T-cell (primary cell): ENCODE results near the gene SFT2D1. TPM values are rescaled to one million over a fixed set of nuclear protein-coding genes. Genes with fewer than 3 reads are reported as not detected.
A peak's percentile ranks its signal among the peaks of the same experiment; 100 is the strongest.
"Not testable (repeated sequence)": the region's sequence is repeated elsewhere in the genome, so short reads cannot be mapped to it uniquely, and the experiment has no call there.

Experiments
- ATAC-seq, 4 experiments: fragments of 200-7000 bp in 3 of 4; fragments of 150-1000 bp in 1 of 4; cut with Tn5 transposase; replicated peaks in 1 of 4; 1 replicate in 3 of 4; 2 replicates in 1 of 4; pipeline ENCODE4 v1.10.0; 2021; ENCODE audit warnings: moderate library complexity in 3 of 4, mild to moderate bottlenecking in 2 of 4, moderate number of reproducible peaks in 1 of 4
- CTCF ChIA-PET, 2 donors: fragments of 300-600 bp; sonication (Branson Sonifier 250); formaldehyde crosslinking; loops; one replicate each; lab custom pipeline; 2022; ENCODE audit warnings: antibody characterized with exemption in 2 of 2; lab: Charles Lee
- POLR2A ChIA-PET, 2 donors: fragments of 300-600 bp; sonication (Branson Sonifier 250); formaldehyde crosslinking; loops; one replicate each; lab custom pipeline; 2022; ENCODE audit warnings: antibody characterized with exemption in 2 of 2; lab: Charles Lee
- DNase-seq, 35 experiments: peaks; one replicate each; pipeline versions ENCODE4 v3.0.0 to v3.0.0-alpha.2; 2013 to 2023
- H3K27ac ChIP-seq: one replicate; pipeline ENCODE4 v1.5.1; 2013; ENCODE audit warnings: low read length
- H3K27me3 ChIP-seq, 2 experiments: replicated peaks in 1 of 2; 1 replicate in 1 of 2; 2 replicates in 1 of 2; pipeline versions ENCODE4 v1.6.1 to v1.7.0; 2013; ENCODE audit warnings: low read length in 1 of 2, mixed read lengths in 1 of 2; ENCODE audit not compliant: control insufficient read depth in 2 of 2, insufficient read depth in 2 of 2; ENCODE audit errors: extremely low read depth in 1 of 2
- H3K36me3 ChIP-seq, 2 donors: 1 replicate in 1 of 2; 2 replicates in 1 of 2; pipeline versions ENCODE4 v1.6.1 to v1.7.0; 2013; ENCODE audit warnings: low read length in 1 of 2; ENCODE audit not compliant: control insufficient read depth in 2 of 2, insufficient read depth in 1 of 2; ENCODE audit errors: extremely low read depth in 1 of 2
- H3K4me1 ChIP-seq, 2 experiments: 1 replicate in 1 of 2; 2 replicates in 1 of 2; pipeline versions ENCODE4 v1.6.1 to v1.7.0; 2013; ENCODE audit warnings: low read length in 2 of 2, mixed read lengths in 1 of 2; ENCODE audit not compliant: insufficient read depth in 2 of 2, control insufficient read depth in 1 of 2; ENCODE audit errors: extremely low read depth in 1 of 2
- H3K4me3 ChIP-seq, 2 donors: 1 replicate in 1 of 2; 2 replicates in 1 of 2; pipeline versions ENCODE4 v1.5.1 to v1.7.0; 2013; ENCODE audit warnings: mild to moderate bottlenecking in 2 of 2, low read length in 1 of 2, moderate library complexity in 1 of 2; ENCODE audit not compliant: control insufficient read depth in 1 of 2; ENCODE audit errors: extremely low read depth in 1 of 2
- H3K9me3 ChIP-seq: 2 replicates; pipeline ENCODE4 v1.7.0; 2013
- H3K27ac Mint-ChIP-seq, 2 donors: one replicate each; pipeline ENCODE4 v1.8.0; 2020 to 2021; ENCODE audit warnings: mild to moderate bottlenecking in 2 of 2, mixed read lengths in 2 of 2
- H3K27me3 Mint-ChIP-seq, 2 donors: one replicate each; pipeline ENCODE4 v1.8.0; 2021 to 2022; ENCODE audit warnings: mixed read lengths in 2 of 2
- H3K36me3 Mint-ChIP-seq: one replicate; pipeline ENCODE4 v1.8.0; 2021; ENCODE audit warnings: mixed read lengths
- H3K4me1 Mint-ChIP-seq, 3 donors: one replicate each; pipeline ENCODE4 v1.8.0; 2020 to 2022; ENCODE audit warnings: mixed read lengths in 3 of 3, mild to moderate bottlenecking in 1 of 3
- H3K4me3 Mint-ChIP-seq, 3 donors: one replicate each; pipeline ENCODE4 v1.8.0; 2020 to 2022; ENCODE audit warnings: mild to moderate bottlenecking in 3 of 3, mixed read lengths in 3 of 3, moderate library complexity in 3 of 3
- H3K9me3 Mint-ChIP-seq, 3 donors: one replicate each; pipeline ENCODE4 v1.8.0; 2020 to 2022; ENCODE audit warnings: mixed read lengths in 3 of 3
- WGBS: methylation state at CpG from one replicate; pipeline ENCODE4 v1.1.5; 2013; ENCODE audit warnings: missing lambda C conversion rate; ENCODE audit not compliant: insufficient coverage; 5-methylcytosine and 5-hydroxymethylcytosine counted together
- total RNA-seq, 35 experiments: library from RNA in 6 of 35; stranded (reverse) in 6 of 35; fragments of 120-200 nt in 1 of 35; gene quantifications; one replicate each; pipeline versions ENCODE4 v1.2.1 to v1.2.4 and lab custom pipeline; 2013 to 2026

The SFT2D1 gene
- total RNA-seq, 5 donors from 2014 or later (not counting 1 experiment from before 2014, with no cell fraction given) = 13.8 to 32.0 (median 24.6) TPM

DNA sequence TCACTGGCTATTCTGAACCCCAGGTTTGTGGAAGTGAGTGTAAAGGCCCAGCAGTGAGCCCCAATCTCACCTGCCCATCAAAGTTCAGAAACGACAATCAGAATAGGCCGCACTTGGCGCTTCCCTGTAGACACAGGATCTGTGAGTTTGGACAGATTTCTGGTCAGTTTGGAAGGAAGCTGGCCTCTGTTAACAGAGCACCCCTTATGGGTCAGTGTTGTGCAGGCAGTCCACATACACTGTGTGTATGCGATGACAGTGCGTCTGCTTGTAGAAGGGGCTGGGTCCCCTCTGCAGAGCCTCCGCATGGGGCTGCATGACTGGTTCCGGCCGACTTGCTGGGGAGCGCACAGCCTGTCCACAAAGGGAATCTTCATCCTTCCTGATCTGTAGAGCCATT, 43.8 kb upstream of the SFT2D1 start:
- ATAC-seq (no peak), DNase-seq (no peak)
- Histone ChIP-seq H3K36me3 (no peaks in the 10 kb centered on the region), H3K27me3 (no peaks in the 10 kb centered on the region), H3K4me3 (no peak overlapping the region), H3K27ac (no peak overlapping the region), H3K4me1 (peaks cover 9 to 14% of the 10 kb centered on the region in 2 experiments), H3K9me3 (no peaks in the 10 kb centered on the region)
- H3K4me3 Mint-ChIP-seq = no peak overlapping the region
- over 99% methylated on average over 9 of the region's 9 CpGs for WGBS
- H3K36me3 Mint-ChIP-seq = no peaks in the 10 kb centered on the region
- CTCF ChIA-PET = interaction anchor here (1.0 to 1.1 kb wide), 2 partner anchors 13 to 50 kb away, joined by 3 to 4 read pairs; no protein-coding TSS in a partner anchor
- peaks cover 0 to 2% of the 10 kb centered on the region in 2 donors for H3K27me3 Mint-ChIP-seq
- POLR2A ChIA-PET = no interaction called here
- peaks cover 9 to 14% (median 13%) of the 10 kb centered on the region in 3 donors for H3K4me1 Mint-ChIP-seq
- H3K9me3 Mint-ChIP-seq = no peaks in the 10 kb centered on the region
- no peak overlapping the region for H3K27ac Mint-ChIP-seq

GRCh38 chr6:166383802-166384363, 41.5 kb upstream of the SFT2D1 start:
- CTCF ChIA-PET, POLR2A ChIA-PET, ATAC-seq, H3K27me3 ChIP-seq, H3K36me3 ChIP-seq, H3K9me3 Mint-ChIP-seq, H3K9me3 ChIP-seq, H3K36me3 Mint-ChIP-seq, H3K27me3 Mint-ChIP-seq: not testable (repeated sequence)
- peak overlapping the region; percentile 80 to 95 (median 86) for H3K4me3 Mint-ChIP-seq
- 27% methylated on average over 15 of the region's 22 CpGs for WGBS
- H3K27ac Mint-ChIP-seq = peak overlapping the region; percentile 82 to 86
- DNase-seq = peak in 27 of 35 experiments; percentile 5 to 44 (median 21)
- Histone ChIP-seq H3K4me1 (peaks cover 11 to 14% of the 10 kb centered on the region in 2 experiments), H3K27ac (peak overlapping the region; percentile 68), H3K4me3 (peak overlapping the region; percentile 59 to 84)
- H3K4me1 Mint-ChIP-seq = peaks cover 10 to 17% (median 15%) of the 10 kb centered on the region in 3 donors

DNA sequence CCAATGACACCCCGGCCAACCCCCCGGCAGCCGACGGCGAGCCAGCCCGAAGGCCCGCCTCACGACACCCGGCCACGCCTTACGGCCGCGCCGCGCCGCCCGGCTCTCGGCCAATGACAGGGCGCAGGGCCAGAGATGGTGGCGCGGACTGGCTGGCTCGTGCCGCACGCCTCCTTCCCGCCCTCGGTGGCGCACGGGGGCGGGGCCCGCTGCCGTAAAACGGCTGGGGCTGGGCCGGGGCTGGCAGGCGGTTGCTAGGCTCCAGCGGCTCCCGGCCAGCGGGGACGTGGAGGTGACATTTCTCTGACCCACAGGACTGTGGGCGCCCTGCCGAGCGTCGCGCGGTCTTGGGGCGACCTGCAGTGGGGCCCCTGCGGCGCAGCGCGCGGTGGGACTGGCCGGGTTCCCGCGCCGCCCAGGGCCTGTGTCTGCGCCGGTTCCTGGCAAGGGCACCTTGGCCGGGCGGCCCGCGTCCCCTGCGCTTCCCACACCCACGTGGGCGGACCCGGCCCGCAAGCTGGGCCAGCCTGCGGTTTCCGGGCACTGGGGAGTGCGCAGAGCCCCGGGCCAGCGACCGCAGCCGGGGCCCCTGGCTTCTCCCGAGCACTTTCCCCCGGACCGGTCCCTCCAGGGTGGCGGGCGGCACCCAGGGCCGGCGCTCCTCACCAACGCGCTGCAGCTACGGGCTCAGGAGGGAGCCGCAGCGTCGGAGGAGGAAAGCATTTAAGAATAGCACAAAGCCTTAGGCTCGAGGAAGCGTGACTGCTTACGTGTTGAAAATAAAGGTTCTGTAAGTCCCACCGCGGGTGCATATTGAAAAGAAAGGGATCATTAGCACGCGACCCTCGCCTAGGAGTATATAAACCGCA, 40.8 kb upstream of the SFT2D1 start, which contains the start of gene MPC1:
MPC1 (minus strand) TSS at position 8 of the 869 bp plus-strand sequence. CDS start 64 bp downstream, outside the sequence.
- Mint-ChIP-seq H3K27ac (peak within 1 kb of the TSS; percentile 82 to 86), H3K36me3 (peaks cover 3% of the 10 kb centered on the region), H3K4me1 (peaks cover 10 to 17% (median 15%) of the 10 kb centered on the region in 3 donors), H3K9me3 (no peaks in the 10 kb centered on the region), H3K27me3 (no peaks in the 10 kb centered on the region), H3K4me3 (peak within 1 kb of the TSS; percentile 91 to 95 (median 92))
- ATAC-seq = peak; percentile 92 to 96 (median 93)
- no peaks in the 10 kb centered on the region for H3K9me3 ChIP-seq
- CTCF ChIA-PET = no interaction called here
- H3K36me3 ChIP-seq = no peaks in the 10 kb centered on the region
- no peaks in the 10 kb centered on the region for H3K27me3 ChIP-seq
- WGBS = 0% methylated on average over 94 of the region's 94 CpGs
- POLR2A ChIA-PET = no interaction called here
- H3K4me3 ChIP-seq = peak within 1 kb of the TSS; percentile 59 to 84
- peak; percentile 86 to 96 (median 92) for DNase-seq
- H3K27ac ChIP-seq = peak within 1 kb of the TSS; percentile 68
- H3K4me1 ChIP-seq = peaks cover 11 to 14% of the 10 kb centered on the region in 2 experiments

GRCh38 chr6:166382500-166382932, 40.2 kb upstream of the SFT2D1 start:
- Histone ChIP-seq H3K4me1 (peaks cover 11 to 14% of the 10 kb centered on the region in 2 experiments), H3K27me3 (no peaks in the 10 kb centered on the region), H3K36me3 (no peaks in the 10 kb centered on the region), H3K4me3 (peak overlapping the region; percentile 59 to 84), H3K27ac (peak overlapping the region; percentile 33), H3K9me3 (no peaks in the 10 kb centered on the region)
- Mint-ChIP-seq H3K36me3 (peaks cover 5% of the 10 kb centered on the region), H3K9me3 (no peaks in the 10 kb centered on the region), H3K4me1 (peaks cover 10 to 18% (median 15%) of the 10 kb centered on the region in 3 donors), H3K4me3 (peak overlapping the region; percentile 91 to 95 (median 92)), H3K27me3 (no peaks in the 10 kb centered on the region), H3K27ac (peak overlapping the region in 1 of 2 donors; percentile 78)
- ChIA-PET POLR2A (no interaction called here), CTCF (no interaction called here)
- ATAC-seq (peak; percentile 5 to 10 (median 6)), DNase-seq (peak in 8 of 35 experiments; percentile 3 to 25 (median 6))
- WGBS = under 1% methylated on average over 44 of the region's 46 CpGs

DNA sequence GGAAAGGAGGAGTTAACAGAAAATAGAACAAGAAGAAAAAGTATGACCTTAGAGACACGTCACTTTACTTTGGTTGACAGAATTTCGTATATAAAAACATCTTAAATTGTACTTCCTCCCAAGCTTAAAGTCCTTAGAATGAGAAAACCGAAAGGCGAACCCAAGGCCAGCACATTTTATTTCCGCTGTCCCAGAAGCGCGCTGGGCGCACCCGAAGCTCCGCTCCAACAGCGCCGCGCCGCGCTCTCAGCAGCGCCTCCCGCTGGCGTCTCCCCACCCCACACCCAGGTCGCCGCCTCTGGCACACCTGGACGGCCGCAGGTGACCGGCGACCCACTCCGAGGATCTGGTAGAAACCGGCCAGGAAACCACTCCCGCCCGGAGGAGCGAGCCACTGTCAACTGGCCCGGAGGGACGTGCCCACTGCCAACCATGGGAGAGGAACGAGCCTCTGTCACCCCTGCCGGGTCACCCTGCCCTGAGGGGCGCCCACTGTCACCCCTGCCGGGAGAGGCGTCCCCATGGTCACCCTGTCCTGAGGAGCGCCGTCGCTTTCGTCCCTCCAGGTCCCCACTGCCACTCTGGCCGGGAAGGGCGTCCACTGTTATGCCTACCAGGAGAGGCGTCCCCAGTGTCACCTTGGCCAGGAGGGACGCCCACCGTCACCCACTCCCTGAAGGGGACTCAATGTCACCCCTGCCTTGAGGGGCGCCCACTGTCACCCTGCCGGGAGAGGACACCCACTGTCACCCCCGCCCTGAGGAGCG, 39.6 kb upstream of the SFT2D1 start:
- H3K9me3 ChIP-seq = no peaks in the 10 kb centered on the region
- peak overlapping the region; percentile 59 to 84 for H3K4me3 ChIP-seq
- Mint-ChIP-seq H3K27ac (peak overlapping the region; percentile 59 to 78), H3K4me3 (peak overlapping the region; percentile 91 to 95 (median 92)), H3K4me1 (peaks cover 10 to 18% (median 15%) of the 10 kb centered on the region in 3 donors), H3K9me3 (no peaks in the 10 kb centered on the region), H3K27me3 (no peaks in the 10 kb centered on the region), H3K36me3 (peaks cover 5% of the 10 kb centered on the region)
- WGBS = under 1% methylated on average over 48 of the region's 49 CpGs
- no peaks in the 10 kb centered on the region for H3K27me3 ChIP-seq
- no peaks in the 10 kb centered on the region for H3K36me3 ChIP-seq
- ChIA-PET CTCF (interaction anchor here (0.6 to 2.5 kb wide), 26 partner anchors 9 to 618 kb away, joined by 3 to 19 read pairs (median 5); partner anchors contain the start of gene RPS6KA2 (in 1 of the 2)), POLR2A (interaction anchor here in 1 of 2 donors (0.6 to 1.3 kb wide), 2 partner anchors 39 to 560 kb away, joined by 3 to 4 read pairs; no protein-coding TSS in a partner anchor)
- peak; percentile 29 to 35 (median 30) for ATAC-seq
- peaks cover 11 to 14% of the 10 kb centered on the region in 2 experiments for H3K4me1 ChIP-seq
- no peak overlapping the region for H3K27ac ChIP-seq
- peak in 34 of 35 experiments; percentile 33 to 79 (median 52) for DNase-seq
